GM12872 (cell line): ENCODE measurements around the gene PRR14.
A peak's percentile ranks its signal among the peaks of the same experiment; 100 is the strongest.

Experiments used
- TF ChIP-seq, protein P1 (sequence below): IDR thresholded peaks from 3 replicates; pipeline ENCODE4 v1.5.1; 2011; ENCODE audit warnings: low read depth, mild to moderate bottlenecking, low read length, moderate library complexity; ENCODE audit not compliant: insufficient read depth

The PRR14 gene

DNA sequence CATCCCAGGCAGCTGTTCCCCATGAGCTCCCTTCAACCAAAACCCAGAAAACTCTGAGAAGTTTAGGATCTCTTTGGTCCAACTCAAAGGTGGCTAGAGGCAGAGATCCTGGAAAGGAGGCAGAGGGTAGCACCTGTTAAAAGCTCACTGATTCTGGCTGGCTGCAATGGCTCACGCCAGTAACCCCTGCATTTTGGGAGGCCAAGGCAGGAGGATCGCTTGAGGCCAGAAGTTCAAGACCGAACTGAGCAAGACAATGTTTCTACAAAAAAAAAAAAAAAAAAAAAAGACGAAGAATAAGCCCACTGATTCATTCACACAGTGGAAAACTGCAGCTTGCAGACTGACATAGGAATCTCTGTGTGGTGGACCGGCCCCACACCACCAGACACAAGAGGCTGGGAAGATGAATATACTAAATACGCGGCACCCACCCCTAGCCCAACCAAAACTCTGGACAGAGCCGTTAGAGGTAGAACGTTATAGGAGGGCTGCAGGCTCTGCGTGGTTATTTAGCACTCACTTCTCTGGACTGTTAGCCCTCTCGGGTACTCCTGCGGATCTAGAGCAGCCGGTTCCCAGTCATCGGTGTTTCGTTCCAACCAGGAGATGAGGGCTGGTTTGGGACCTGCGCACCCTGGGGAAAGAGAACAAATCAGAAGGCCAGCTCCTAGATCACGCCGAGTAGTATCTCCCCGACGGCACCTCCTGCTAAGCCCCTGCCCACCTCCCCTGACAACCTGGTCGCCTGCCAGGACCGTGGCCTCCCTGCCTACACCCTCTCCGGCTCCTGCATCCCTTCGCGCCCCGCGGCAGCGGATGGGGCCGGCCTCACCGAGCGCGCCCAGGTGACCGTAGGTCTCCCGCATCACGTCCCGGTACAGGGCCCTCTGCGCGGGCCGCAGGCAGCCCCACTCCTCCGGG lies 41.5 kb upstream of the PRR14 start:
- TF ChIP-seq, protein P1, sequence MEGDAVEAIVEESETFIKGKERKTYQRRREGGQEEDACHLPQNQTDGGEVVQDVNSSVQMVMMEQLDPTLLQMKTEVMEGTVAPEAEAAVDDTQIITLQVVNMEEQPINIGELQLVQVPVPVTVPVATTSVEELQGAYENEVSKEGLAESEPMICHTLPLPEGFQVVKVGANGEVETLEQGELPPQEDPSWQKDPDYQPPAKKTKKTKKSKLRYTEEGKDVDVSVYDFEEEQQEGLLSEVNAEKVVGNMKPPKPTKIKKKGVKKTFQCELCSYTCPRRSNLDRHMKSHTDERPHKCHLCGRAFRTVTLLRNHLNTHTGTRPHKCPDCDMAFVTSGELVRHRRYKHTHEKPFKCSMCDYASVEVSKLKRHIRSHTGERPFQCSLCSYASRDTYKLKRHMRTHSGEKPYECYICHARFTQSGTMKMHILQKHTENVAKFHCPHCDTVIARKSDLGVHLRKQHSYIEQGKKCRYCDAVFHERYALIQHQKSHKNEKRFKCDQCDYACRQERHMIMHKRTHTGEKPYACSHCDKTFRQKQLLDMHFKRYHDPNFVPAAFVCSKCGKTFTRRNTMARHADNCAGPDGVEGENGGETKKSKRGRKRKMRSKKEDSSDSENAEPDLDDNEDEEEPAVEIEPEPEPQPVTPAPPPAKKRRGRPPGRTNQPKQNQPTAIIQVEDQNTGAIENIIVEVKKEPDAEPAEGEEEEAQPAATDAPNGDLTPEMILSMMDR = no peak

DNA sequence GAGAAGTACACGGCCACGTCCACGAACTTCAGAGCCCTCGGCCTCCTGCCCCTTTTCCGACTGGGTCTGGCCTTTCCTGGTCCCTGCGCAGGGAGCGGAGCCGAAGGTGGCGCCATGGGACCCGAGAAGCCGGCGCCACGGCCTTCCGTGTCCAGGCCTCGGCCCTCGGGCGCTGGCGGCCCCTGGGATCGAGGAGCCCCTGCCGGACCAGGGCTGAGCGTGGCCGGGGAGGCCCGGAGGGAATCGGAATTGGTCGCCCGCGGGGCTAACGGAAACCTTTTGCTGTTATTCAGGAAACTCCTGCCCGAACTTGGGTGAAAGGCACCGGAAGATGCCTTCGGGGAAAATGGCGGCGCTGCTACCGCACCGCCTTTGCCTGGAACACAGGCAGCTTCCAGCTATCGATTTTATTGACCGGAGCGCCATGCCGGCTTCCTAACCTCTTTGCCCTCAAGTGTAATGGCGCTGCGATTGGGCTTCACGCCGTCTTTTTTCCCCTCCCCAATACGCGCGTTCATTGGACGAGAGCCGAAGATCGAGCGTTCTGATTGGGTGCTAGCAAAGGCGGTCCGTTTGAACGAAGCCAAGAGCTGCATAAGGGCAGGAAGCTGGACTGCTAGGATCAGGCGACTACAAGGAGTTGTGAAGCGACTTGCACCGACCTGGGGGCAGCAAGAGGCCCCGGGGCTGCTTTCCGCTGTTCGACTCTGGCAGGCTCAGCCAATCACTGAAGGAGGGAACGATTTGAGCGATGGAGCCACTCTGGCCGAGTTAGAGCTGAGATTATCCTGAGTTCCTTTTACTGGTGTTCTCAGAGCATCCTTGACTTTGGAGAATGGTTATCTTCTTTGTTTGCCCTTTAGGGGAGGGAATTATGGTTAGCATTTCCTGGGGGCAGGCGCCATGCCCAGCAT lies 40.6 kb upstream of the PRR14 start, which contains the start of gene ZNF689:
TSS of gene ZNF689 (minus strand) at position 464 of the 914 bp plus-strand sequence. CDS start at position 116, 348 bp downstream.
- TF ChIP-seq, protein P1 = no peak

DNA sequence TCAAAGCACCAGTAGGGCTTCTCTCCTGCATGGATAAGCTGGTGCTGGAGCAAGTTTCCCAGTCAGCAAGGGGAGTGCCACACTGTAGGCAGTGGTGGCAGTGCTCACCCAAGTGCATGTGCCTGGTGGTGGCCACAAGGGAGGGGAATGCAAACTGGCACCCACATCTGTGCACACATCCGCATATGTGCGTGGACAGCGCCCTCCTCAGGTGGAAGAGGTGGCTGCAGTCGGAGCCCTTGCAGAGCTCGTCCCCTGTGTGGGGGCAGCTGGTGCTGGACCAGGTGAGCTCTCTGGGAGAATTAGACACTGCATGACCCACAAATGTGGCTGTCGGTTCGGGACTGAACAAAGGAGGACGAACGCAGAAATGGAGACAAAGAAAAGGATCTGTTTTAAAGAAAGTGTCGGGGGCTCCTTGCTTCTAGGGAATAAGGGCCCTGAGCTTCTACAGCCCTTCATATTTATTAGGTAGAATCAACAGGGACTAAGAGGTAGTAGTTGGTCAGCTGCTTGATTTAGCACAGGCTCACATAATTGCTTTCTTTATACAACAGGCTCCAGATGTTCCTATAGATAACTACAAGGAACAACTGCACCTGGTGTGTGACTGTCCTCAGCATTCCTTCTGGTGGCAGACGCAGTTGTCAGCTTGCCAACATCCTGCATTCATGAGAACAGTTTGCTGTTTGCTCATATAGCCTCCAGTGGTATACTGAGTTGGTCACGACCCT lies 35.2 kb upstream of the PRR14 start:
- TF ChIP-seq, protein P1 = peak; percentile 82

DNA sequence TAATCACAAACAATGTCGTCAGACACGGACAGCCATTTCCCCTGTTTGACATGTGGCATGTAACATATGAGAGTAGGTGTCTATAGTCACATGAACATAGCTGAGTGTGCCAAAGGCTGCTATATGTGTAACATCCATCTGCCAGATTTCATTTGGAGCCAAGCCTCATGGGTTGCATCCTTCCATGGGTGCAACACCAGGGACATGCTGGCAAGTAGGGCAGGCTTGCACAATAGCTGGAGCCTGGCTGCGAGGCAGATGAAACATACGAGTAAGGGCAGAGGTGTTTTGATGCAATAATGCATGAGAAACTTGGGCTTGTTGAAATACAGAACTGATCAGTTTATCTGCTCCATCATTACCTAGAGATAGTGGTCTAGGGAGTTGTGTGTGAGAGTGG lies 31.6 kb upstream of the PRR14 start:
- TF ChIP-seq, protein P1 = no peak

DNA sequence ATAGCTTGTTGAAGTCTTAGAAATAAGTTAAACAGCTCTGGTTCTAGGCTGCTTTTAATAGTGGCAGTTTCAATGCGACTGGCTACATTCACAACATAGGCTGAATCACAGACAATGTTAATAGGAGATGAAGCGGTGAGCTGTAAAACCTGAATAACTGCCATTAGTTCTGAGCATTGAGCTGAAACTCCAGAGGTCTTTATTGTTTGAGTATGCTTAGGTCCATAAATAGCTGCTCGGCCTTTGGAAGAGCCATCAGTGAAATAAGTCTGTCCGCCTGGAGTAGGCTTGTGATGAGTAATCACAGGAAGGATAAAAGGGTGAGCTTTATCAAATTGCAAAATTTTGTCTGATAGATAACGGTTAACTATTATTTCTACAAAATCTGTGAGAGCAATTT lies 31.1 kb upstream of the PRR14 start:
- TF ChIP-seq, protein P1 = no peak

DNA sequence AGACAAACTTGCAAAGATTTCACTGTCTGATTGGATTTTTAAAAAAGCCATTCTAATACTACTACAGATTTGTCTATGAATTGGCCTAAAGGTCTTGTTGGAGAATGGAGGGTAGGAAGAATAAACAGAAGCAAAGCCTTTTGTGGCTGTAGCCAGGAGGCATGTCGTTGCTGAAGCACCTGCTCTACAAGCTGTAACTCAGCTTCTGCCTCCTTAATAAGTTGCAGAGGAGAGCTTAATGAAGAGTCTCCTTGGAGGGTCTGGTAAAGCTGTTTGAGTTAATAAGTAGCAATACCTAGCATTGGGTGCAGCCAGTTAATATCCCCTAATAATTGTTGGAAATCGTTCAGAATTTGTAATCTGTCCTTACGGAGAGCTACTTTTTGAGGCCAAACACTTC lies 30.6 kb upstream of the PRR14 start:
- TF ChIP-seq, protein P1 = no peak

DNA sequence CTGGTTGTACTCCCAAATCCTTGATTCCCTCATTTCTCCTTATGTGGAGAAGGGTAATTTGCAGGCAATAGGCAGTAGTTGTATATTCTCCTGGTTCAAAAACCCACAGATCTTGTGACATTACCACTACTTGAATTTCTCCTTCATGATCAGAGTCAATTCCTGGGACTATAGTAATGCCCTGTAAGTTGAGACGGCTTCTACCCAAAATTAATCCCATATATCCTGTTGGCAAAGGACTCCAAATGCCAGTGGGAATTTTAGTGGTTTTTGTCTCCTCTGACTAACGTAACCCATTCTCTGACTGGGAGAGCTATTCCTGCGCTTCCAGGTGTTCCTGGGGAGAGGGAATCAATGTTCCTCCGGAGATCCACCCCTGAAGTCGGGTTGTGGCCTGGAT lies 29.0 kb upstream of the PRR14 start:
- TF ChIP-seq, protein P1 = no peak
